GM23338 (cell line): ENCODE data around the gene AGA.

Experiments
- CREB1 ChIP-seq: fragments of 250-450 bp; sonication (Bioruptor Pico); IDR thresholded peaks from 2 replicates; pipeline ENCODE4 v1.5.0; 2020; ENCODE audit warnings: low read depth, mild to moderate bottlenecking, moderate library complexity
- CTCF ChIP-seq, 2 experiments: fragments of 200-600 bp in 1 of 2; sonication (generic) in 1 of 2; conservative IDR thresholded peaks; 2 replicates each; pipeline versions ENCODE4 v1.5.1 to v1.6.1; 2016 to 2017; ENCODE audit warnings: antibody characterized with exemption in 2 of 2, low read depth in 2 of 2, mild to moderate bottlenecking in 2 of 2, moderate library complexity in 1 of 2
- ETS1 ChIP-seq: IDR thresholded peaks from 2 replicates; pipeline ENCODE4 v1.6.1; 2016; ENCODE audit warnings: antibody characterized with exemption
- EZH2 ChIP-seq: fragments of 200-600 bp; sonication (generic); IDR thresholded peaks from one replicate; pipeline ENCODE4 v1.8.0; 2017; ENCODE audit warnings: antibody characterized with exemption, mild to moderate bottlenecking, low read depth; ENCODE audit not compliant: unreplicated experiment
- EZH2phosphoT487 ChIP-seq: fragments of 200-600 bp; sonication (generic); IDR thresholded peaks from one replicate; pipeline ENCODE4 v1.8.1; 2018; ENCODE audit warnings: antibody characterized with exemption; ENCODE audit not compliant: unreplicated experiment
- NANOG ChIP-seq: IDR thresholded peaks from 2 replicates; pipeline ENCODE4 v1.6.1; 2016; ENCODE audit warnings: antibody characterized with exemption, borderline replicate concordance
- POLR2AphosphoS5 ChIP-seq: IDR thresholded peaks from 2 replicates; pipeline ENCODE4 v1.6.1; 2016; ENCODE audit warnings: antibody characterized with exemption, low read depth
- REST ChIP-seq: IDR thresholded peaks from one replicate; pipeline ENCODE4 v1.6.1; 2018; ENCODE audit warnings: antibody characterized with exemption; ENCODE audit not compliant: unreplicated experiment
- ZNF114 ChIP-seq: fragments of 250-450 bp; sonication (Bioruptor Pico); IDR thresholded peaks from 2 replicates; pipeline ENCODE4 v1.5.0; 2020; ENCODE audit warnings: mild to moderate bottlenecking, moderate library complexity
- ZNF331 ChIP-seq: fragments of 250-450 bp; sonication (Bioruptor Pico); IDR thresholded peaks from 2 replicates; pipeline ENCODE4 v1.5.0; 2020; ENCODE audit warnings: low read depth, mild to moderate bottlenecking, moderate library complexity

- TF ChIP-seq CTCF (conservative IDR thresholded peaks at IDR 0.05; ENCODE audit: low read depth in 2 of 2) (no peak), EZH2 (no peak), POLR2AphosphoS5 (no peak), EZH2phosphoT487 (no peak), CREB1 (no peak), ETS1 (no peak), REST (no peak), NANOG (no peak), ZNF114 (CRISPR knock-in tag) (no peak), ZNF331 (CRISPR knock-in tag) (no peak)
These were observed 30.2 kb downstream of the AGA start for GRCh38 chr4:177411996-177412395.
